Activated CD8-positive, alpha-beta T cell treated with anti-CD3 and anti-CD28 coated beads for 36 hours (primary cell): Measurements from ENCODE around the gene GGCX. TPM values are rescaled to one million over a fixed set of nuclear protein-coding genes. Genes with fewer than 3 reads are reported as not detected.

Experiments
- ATAC-seq: fragments of 200-7000 bp; cut with Tn5 transposase; one replicate; pipeline ENCODE4 v1.10.0; 2021; ENCODE audit warnings: mild to moderate bottlenecking, moderate library complexity
- CTCF ChIA-PET: fragments of 350-600 bp; sonication (Branson Sonifier 250); formaldehyde crosslinking; loops from one replicate; lab custom pipeline; 2021; ENCODE audit warnings: antibody characterized with exemption; lab: Charles Lee
- POLR2A ChIA-PET: fragments of 350-600 bp; sonication (Branson Sonifier 250); formaldehyde crosslinking; loops from one replicate; lab custom pipeline; 2021; ENCODE audit warnings: antibody characterized with exemption; lab: Charles Lee
- DNase-seq: peaks from one replicate; pipeline ENCODE4 v3.0.0-alpha.2; 2020
- H3K27ac Mint-ChIP-seq: one replicate; pipeline ENCODE4 v1.8.0; 2021; ENCODE audit warnings: mild to moderate bottlenecking, mixed read lengths
- H3K27me3 Mint-ChIP-seq: one replicate; pipeline ENCODE4 v1.8.0; 2021; ENCODE audit warnings: mixed read lengths
- H3K36me3 Mint-ChIP-seq: one replicate; pipeline ENCODE4 v1.8.0; 2021; ENCODE audit warnings: low read depth, mixed read lengths
- H3K4me1 Mint-ChIP-seq: one replicate; pipeline ENCODE4 v1.8.0; 2021; ENCODE audit warnings: low read depth, mixed read lengths
- H3K4me3 Mint-ChIP-seq: one replicate; pipeline ENCODE4 v1.8.0; 2021; ENCODE audit warnings: mild to moderate bottlenecking, moderate library complexity, mixed read lengths
- H3K9me3 Mint-ChIP-seq: one replicate; pipeline ENCODE4 v1.8.0; 2021; ENCODE audit warnings: mixed read lengths
- intact Hi-C: fragments of 100-400 bp; cut with micrococcal nuclease; formaldehyde crosslinking; loops from one replicate; pipeline ENCODE4 v1.10.0; 2022
- total RNA-seq, 2 experiments: library from RNA; stranded (reverse); gene quantifications; one replicate each; pipeline ENCODE4 v1.2.3, GENCODE V29; 2021
- TF ChIP-seq, protein P1 (sequence below): fragments of 200-600 bp; IDR thresholded peaks from one replicate; pipeline ENCODE4 v1.8.0; 2022; ENCODE audit warnings: antibody characterized with exemption, mild to moderate bottlenecking

Gene GGCX
- total RNA-seq, 2 experiments from 2014 or later: 14.6 to 16.7 TPM

DNA sequence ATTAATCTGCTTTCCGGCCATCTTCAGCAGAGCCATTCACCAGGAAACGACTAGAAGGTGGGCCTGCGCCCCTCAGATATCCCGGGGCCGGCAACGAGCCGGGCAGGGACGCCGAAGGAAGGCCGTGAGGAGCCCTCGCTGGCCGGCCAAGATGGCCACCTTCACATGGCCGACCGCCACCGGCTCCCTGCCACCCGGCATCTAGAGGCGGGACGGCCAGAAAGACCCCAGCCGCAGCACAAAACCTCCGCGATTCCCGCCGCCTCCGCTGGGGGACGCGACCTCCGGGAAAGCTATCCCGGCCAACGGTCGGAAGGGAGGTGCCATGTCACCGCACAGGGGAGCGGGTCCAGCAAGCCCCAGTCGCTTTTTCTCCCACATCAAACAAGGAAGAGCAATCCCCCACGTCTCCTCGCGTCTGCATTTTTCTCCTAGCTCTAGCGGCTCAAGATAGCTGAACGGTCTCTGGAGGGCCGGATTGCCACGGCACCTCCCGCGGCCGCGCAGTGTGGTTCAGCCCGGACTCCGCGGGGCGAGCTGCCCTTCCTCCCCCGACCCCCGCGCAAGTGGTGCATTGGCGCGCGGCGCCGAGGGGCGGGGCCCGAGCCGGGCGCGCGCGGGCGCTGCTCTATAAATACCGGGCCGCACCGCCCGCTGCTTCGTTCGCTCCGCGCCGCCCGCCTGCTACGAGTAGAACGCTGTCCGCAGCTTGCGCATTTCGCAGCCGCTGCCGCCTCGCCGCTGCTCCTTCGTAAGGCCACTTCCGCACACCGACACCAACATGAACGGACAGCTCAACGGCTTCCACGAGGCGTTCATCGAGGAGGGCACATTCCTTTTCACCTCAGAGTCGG lies 22.6 kb downstream of the GGCX start, which contains the start of gene MAT2A:
Gene MAT2A (plus strand): TSS at position 662 of the 854 bp plus-strand sequence. CDS start 120 bp downstream, at position 782.
- H3K36me3 Mint-ChIP-seq: peaks cover 53% of the 10 kb centered on the region
- H3K9me3 Mint-ChIP-seq: no peaks in the 10 kb centered on the region
- ATAC-seq (peak; percentile 86), DNase-seq (peak; percentile 91)
- H3K27ac Mint-ChIP-seq: peak within 1 kb of the TSS; percentile 99
- peak within 1 kb of the TSS; percentile 99 for H3K4me3 Mint-ChIP-seq
- peaks cover 41% of the 10 kb centered on the region for H3K4me1 Mint-ChIP-seq
- no peaks in the 10 kb centered on the region for H3K27me3 Mint-ChIP-seq
- intact Hi-C loops: no loop called here
- ChIA-PET POLR2A (interaction anchor here (0.6 to 17.6 kb wide), 35 partner anchors 9 to 359 kb away, joined by 3 to 467 read pairs (median 5); partner anchors contain the start of genes C2orf68, CAPG, ELMOD3 and GGCX), CTCF (interaction anchor here (0.8 to 6.3 kb wide), 6 partner anchors 12 to 220 kb away, joined by 3 to 58 read pairs (median 4); partner anchors contain the start of gene SH2D6)
- TF ChIP-seq, protein P1, sequence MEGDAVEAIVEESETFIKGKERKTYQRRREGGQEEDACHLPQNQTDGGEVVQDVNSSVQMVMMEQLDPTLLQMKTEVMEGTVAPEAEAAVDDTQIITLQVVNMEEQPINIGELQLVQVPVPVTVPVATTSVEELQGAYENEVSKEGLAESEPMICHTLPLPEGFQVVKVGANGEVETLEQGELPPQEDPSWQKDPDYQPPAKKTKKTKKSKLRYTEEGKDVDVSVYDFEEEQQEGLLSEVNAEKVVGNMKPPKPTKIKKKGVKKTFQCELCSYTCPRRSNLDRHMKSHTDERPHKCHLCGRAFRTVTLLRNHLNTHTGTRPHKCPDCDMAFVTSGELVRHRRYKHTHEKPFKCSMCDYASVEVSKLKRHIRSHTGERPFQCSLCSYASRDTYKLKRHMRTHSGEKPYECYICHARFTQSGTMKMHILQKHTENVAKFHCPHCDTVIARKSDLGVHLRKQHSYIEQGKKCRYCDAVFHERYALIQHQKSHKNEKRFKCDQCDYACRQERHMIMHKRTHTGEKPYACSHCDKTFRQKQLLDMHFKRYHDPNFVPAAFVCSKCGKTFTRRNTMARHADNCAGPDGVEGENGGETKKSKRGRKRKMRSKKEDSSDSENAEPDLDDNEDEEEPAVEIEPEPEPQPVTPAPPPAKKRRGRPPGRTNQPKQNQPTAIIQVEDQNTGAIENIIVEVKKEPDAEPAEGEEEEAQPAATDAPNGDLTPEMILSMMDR: peak; percentile 65

DNA sequence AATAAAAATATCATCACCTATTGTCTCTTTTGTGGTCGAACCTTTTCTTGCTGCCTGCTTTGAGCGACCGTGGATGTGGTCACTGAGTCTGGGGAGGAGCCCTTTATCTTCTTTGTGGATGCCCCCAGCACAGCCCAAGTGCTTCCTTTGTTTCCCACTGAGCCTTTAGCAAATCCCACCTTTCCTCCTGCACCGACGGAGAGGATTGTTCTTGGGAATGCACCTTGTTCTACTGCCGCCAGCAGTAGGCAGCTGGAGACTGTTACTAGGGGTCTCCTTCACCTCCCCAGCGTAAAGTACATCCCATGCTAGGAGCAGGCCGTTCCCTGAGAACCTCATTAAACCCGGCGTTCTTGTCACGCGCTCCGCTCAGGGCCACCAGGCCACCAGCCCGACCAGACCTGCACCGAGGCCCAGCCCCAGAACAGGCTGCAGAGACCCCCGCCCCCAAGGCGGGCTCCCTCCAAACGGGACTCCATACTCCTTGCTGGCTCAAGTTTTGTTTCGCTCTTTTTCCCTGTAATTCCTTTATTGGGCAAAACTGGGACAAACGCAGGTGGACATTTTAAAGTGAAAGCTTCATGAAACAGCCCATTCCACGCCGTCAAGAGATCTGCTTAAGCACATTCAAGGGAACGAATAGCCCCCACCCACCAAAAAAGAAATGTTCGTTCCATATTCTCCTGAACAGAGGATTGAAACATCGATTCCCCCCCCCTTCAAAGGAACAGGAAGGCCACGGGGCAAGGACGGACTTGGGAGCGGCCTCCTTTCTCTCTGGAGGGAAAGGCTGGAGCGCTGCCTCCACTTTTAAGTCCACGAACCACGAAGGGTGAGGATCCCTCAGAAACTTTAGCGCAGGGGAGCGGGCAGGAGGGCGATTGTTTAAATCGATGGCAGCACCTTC lies 23.4 kb downstream of the GGCX start:
- ATAC-seq (no peak), DNase-seq (peak; percentile 51)
- Mint-ChIP-seq H3K27me3 (no peaks in the 10 kb centered on the region), H3K4me3 (peak overlapping the region; percentile 99), H3K27ac (peak overlapping the region; percentile 99), H3K9me3 (no peaks in the 10 kb centered on the region), H3K36me3 (peaks cover 45% of the 10 kb centered on the region), H3K4me1 (peaks cover 35% of the 10 kb centered on the region)
- ChIA-PET POLR2A (interaction anchor here (0.6 to 17.6 kb wide), 27 partner anchors 8 to 358 kb away, joined by 3 to 467 read pairs (median 5); partner anchors contain the start of genes C2orf68, CAPG, ELMOD3 and GGCX), CTCF (interaction anchor here (1.3 to 6.3 kb wide), 8 partner anchors 13 to 211 kb away, joined by 3 to 58 read pairs (median 5); partner anchors contain the start of gene SH2D6)
- intact Hi-C loops: no loop called here
- TF ChIP-seq, protein P1: no peak

DNA sequence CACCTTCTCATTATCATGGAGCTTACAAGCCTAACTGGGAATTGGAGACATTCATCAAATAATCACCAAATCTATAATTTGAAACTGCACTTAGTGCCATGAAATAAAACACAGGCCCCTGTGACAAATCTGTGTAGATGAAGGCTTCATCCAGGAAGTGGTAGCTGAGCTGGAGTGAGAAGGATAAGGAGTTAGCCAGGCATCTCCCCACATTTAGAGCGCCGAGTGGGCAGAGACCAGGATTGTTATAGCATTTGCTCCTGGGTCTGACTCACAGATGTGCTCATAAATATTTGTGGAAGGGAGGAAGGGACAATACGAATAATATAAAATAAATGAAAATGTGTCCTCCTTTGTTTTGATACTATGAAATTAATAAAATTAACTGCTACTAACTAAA lies 24.8 kb downstream of the GGCX start:
- Mint-ChIP-seq H3K27ac (no peak overlapping the region), H3K27me3 (no peaks in the 10 kb centered on the region), H3K4me1 (peaks cover 21% of the 10 kb centered on the region), H3K36me3 (peaks cover 31% of the 10 kb centered on the region), H3K4me3 (no peak overlapping the region), H3K9me3 (no peaks in the 10 kb centered on the region)
- DNase-seq (no peak), ATAC-seq (no peak)
- TF ChIP-seq, protein P1: no peak
- intact Hi-C loops: no loop called here
- ChIA-PET POLR2A (interaction anchor here (1.1 to 17.6 kb wide), 7 partner anchors 13 to 209 kb away, joined by 3 to 467 read pairs (median 9); partner anchors contain the start of genes CAPG, GGCX, SH2D6 and TGOLN2), CTCF (interaction anchor here (1.5 to 6.3 kb wide), 4 partner anchors 14 to 116 kb away, joined by 5 to 46 read pairs (median 7); partner anchors contain the start of gene SH2D6)

DNA sequence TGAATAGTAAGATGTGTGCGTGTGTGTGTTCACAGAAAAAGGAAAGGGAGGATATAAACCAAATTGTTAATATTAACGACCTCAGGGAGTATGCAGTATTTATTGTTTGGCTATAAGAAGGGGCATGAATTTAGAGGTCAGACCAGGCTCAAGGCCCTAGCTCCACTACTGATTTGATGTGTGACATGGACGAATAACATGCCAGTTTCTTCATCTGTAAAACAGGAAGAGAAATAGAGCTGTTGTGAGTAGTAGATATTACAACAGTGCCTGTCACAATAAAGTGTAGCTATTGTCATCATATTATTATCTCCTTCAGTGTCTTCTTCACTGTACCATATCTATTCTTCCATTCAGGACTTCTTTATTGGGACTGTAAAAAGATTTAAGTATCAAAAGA lies 26.4 kb downstream of the GGCX start:
- Mint-ChIP-seq H3K27me3 (no peaks in the 10 kb centered on the region), H3K27ac (no peak overlapping the region), H3K9me3 (no peaks in the 10 kb centered on the region), H3K4me3 (no peak overlapping the region), H3K4me1 (peaks cover 11% of the 10 kb centered on the region), H3K36me3 (peaks cover 16% of the 10 kb centered on the region)
- DNase-seq: no peak
- ATAC-seq: no peak
- TF ChIP-seq, protein P1: no peak
- ChIA-PET POLR2A (interaction anchor here (1.2 kb wide), 2 partner anchors 105 to 127 kb away, joined by 3 read pairs; no protein-coding TSS in a partner anchor), CTCF (interaction anchor here (0.9 to 1.3 kb wide), 3 partner anchors 10 to 113 kb away, joined by 3 to 6 read pairs (median 6); no protein-coding TSS in a partner anchor)
- intact Hi-C loops: no loop called here
